ENCODE measurements around the gene MTPN. TPM values are rescaled to one million over a fixed set of nuclear protein-coding genes. Genes with fewer than 3 reads are reported as not detected.

MTPN gene
- total RNA-seq, 2 experiments from 2014 or later, result 91.3 to 281 TPM

GRCh38 chr7:135884495-135885232, 92.5 kb downstream of the MTPN start:
- H3K9me3 ChIP-seq (ENCODE audit: low read length), result no peaks in the 10 kb centered on the region
- H3K9me2 ChIP-seq (ENCODE audit: insufficient read depth, low read length), result no peaks in the 10 kb centered on the region
- H2AFZ ChIP-seq (ENCODE audit: low read length), result no peak overlapping the region
- no peaks in the 10 kb centered on the region for H3K79me2 ChIP-seq (ENCODE audit: insufficient read depth, low read depth, low read length)
- TF ChIP-seq CTCF (conservative IDR thresholded peaks at IDR 0.05; ENCODE audit: low read length) (no peak), EZH2phosphoT487 (IDR thresholded peaks at IDR 0.05; ENCODE audit: borderline replicate concordance, low read depth, low read length) (no peak)
- H3K4me3 ChIP-seq (ENCODE audit: low read depth, low read length, poor library complexity, severe bottlenecking), result no peak overlapping the region
- CTCF ChIA-PET (ENCODE audit: unreplicated experiment), result no interaction called here
- no peak overlapping the region for H3K27ac ChIP-seq (ENCODE audit: low read depth, low read length, poor library complexity, severe bottlenecking)
- no peak for DNase-seq (ENCODE audit: low spot score)
- no peaks in the 10 kb centered on the region for H4K20me1 ChIP-seq (ENCODE audit: insufficient read depth, low read length)
- no peaks in the 10 kb centered on the region for H3K36me3 ChIP-seq (ENCODE audit: insufficient read depth, low read length)
- intact Hi-C loops (cut with micrococcal nuclease; ENCODE audit: unreplicated experiment), result no loop called here
- H3K4me1 ChIP-seq (ENCODE audit: insufficient read depth, low read length, poor library complexity, severe bottlenecking), result no peaks in the 10 kb centered on the region
- POLR2A ChIA-PET, result interaction anchor here (0.6 to 0.7 kb wide), 2 partner anchors 295 to 361 kb away, joined by 3 to 4 read pairs; no protein-coding TSS in a partner anchor
- H3K4me2 ChIP-seq (ENCODE audit: low read length), result no peak overlapping the region
- no TSS peak for BruUV-seq (replicated peaks)

GRCh38 chr7:135879233-135879632, 97.9 kb downstream of the MTPN start:
- H3K4me3 ChIP-seq (ENCODE audit: low read depth, low read length, poor library complexity, severe bottlenecking), result no peak overlapping the region
- POLR2A ChIA-PET, result interaction anchor here (0.5 to 0.6 kb wide), 2 partner anchors 16 to 92 kb away, joined by 3 read pairs; no protein-coding TSS in a partner anchor
- no peaks in the 10 kb centered on the region for H3K36me3 ChIP-seq (ENCODE audit: insufficient read depth, low read length)
- no TSS peak for BruUV-seq (replicated peaks)
- intact Hi-C loops (cut with micrococcal nuclease; ENCODE audit: unreplicated experiment), result no loop called here
- no peaks in the 10 kb centered on the region for H3K9me3 ChIP-seq (ENCODE audit: low read length)
- CTCF ChIA-PET (ENCODE audit: unreplicated experiment), result no interaction called here
- H3K4me2 ChIP-seq (ENCODE audit: low read length), result no peak overlapping the region
- no peak for TF ChIP-seq EZH2phosphoT487 (IDR thresholded peaks at IDR 0.05; ENCODE audit: borderline replicate concordance, low read depth, low read length)
- TF ChIP-seq CTCF (conservative IDR thresholded peaks at IDR 0.05; ENCODE audit: low read length), result no peak
- H3K79me2 ChIP-seq (ENCODE audit: insufficient read depth, low read depth, low read length), result no peaks in the 10 kb centered on the region
- H3K4me1 ChIP-seq (ENCODE audit: insufficient read depth, low read length, poor library complexity, severe bottlenecking), result no peaks in the 10 kb centered on the region
- H2AFZ ChIP-seq (ENCODE audit: low read length), result no peak overlapping the region
- H3K9me2 ChIP-seq (ENCODE audit: insufficient read depth, low read length), result no peaks in the 10 kb centered on the region
- DNase-seq (ENCODE audit: low spot score), result no peak
- H4K20me1 ChIP-seq (ENCODE audit: insufficient read depth, low read length), result no peaks in the 10 kb centered on the region
- no peak overlapping the region for H3K27ac ChIP-seq (ENCODE audit: low read depth, low read length, poor library complexity, severe bottlenecking)

- CTCF ChIA-PET (ENCODE audit: unreplicated experiment), result no interaction called here
- intact Hi-C loops (cut with micrococcal nuclease; ENCODE audit: unreplicated experiment), result no loop called here
- H3K4me2 ChIP-seq (ENCODE audit: low read length), result no peak overlapping the region
Measured at GRCh38 chr7:135878284-135878683, 98.9 kb downstream of the MTPN start.

More at GRCh38 chr7:135878284-135878683, 98.9 kb downstream of the MTPN start:
- no peak for DNase-seq (ENCODE audit: low spot score)
- no peaks in the 10 kb centered on the region for H4K20me1 ChIP-seq (ENCODE audit: insufficient read depth, low read length)
- no TSS peak for BruUV-seq (replicated peaks)
- H3K36me3 ChIP-seq (ENCODE audit: insufficient read depth, low read length), result no peaks in the 10 kb centered on the region
- no peak overlapping the region for H3K4me3 ChIP-seq (ENCODE audit: low read depth, low read length, poor library complexity, severe bottlenecking)
- POLR2A ChIA-PET, result no interaction called here
- H3K79me2 ChIP-seq (ENCODE audit: insufficient read depth, low read depth, low read length), result no peaks in the 10 kb centered on the region
- no peak overlapping the region for H2AFZ ChIP-seq (ENCODE audit: low read length)
- no peak overlapping the region for H3K27ac ChIP-seq (ENCODE audit: low read depth, low read length, poor library complexity, severe bottlenecking)
- H3K9me2 ChIP-seq (ENCODE audit: insufficient read depth, low read length), result no peaks in the 10 kb centered on the region
- TF ChIP-seq CTCF (conservative IDR thresholded peaks at IDR 0.05; ENCODE audit: low read length) (no peak), EZH2phosphoT487 (IDR thresholded peaks at IDR 0.05; ENCODE audit: borderline replicate concordance, low read depth, low read length) (no peak)
- H3K9me3 ChIP-seq (ENCODE audit: low read length), result no peaks in the 10 kb centered on the region
- H3K4me1 ChIP-seq (ENCODE audit: insufficient read depth, low read length, poor library complexity, severe bottlenecking), result no peaks in the 10 kb centered on the region

Data from OCI-LY7 (cell line).